ENCODE measurements around the gene ADGRV1.

Gene ADGRV1

DNA sequence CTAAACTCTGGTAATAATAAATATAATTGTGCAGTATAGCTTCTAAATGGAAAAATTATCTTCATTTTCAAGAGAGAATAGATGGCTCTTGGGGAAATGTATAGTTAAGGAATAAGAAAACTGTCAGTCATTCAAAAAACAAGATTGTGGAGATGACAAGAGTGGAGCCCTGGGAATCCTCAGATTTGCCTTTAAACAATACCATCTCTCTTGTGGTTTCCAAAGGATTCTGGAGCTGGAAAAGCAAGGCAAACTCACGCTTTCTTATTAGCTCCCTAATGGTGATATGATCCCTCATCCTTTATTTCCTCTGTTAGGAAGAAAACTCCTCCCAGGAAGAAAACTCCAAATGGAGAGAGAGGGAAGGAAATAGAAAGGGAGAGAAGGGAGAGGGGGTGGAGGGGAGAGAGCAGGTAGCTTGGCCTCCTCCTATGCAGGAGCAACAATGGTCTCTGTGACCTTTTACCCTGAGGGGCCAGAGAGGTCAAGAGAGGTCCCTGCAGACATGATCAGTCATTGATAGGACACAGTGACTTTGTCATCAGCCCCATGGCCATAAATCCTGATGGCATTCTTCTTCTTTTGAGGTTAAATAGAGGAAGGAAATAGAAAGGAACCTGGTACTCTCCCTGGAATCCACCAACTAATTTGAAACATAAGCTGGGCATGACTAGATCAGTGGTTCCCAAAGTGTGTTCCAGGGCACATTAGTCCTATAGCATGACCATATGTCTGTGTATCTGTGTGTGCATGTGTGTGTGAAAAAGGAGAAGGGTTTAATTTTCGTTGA is 512.4 kb downstream of the ADGRV1 start:
- peaks cover 0 to 9% of the 10 kb centered on the region in 2 experiments; a peak in 1 of 3 replicates for H3K36me3 ChIP-seq (ENCODE audit: control insufficient read depth in 2 of 2, insufficient read depth in 1 of 2, low read length in 2 of 2)
- H3K4me1 ChIP-seq (ENCODE audit: control insufficient read depth, insufficient read depth, low read length), result no peaks in the 10 kb centered on the region
- no peaks in the 10 kb centered on the region for H3K9me3 ChIP-seq (ENCODE audit: control insufficient read depth, insufficient read depth, low read depth, low read length)
- ChIA-PET CTCF (interaction anchor here (0.6 kb wide), 1 partner anchor 17 kb away, joined by 3 read pairs; no protein-coding TSS in a partner anchor), POLR2A (no interaction called here)
- H3K4me3 ChIP-seq (ENCODE audit: low read depth, low read length), result no peak overlapping the region
- TF ChIP-seq ZNF350 (tag by site-specific recombination; IDR thresholded peaks at IDR 0.05) (no peak), ZNF48 (tag by site-specific recombination; IDR thresholded peaks at IDR 0.05) (no peak), ZNF239 (tag by site-specific recombination; IDR thresholded peaks at IDR 0.05) (no peak), ZNF621 (tag by site-specific recombination; IDR thresholded peaks at IDR 0.05) (no peak), GLIS1 (tag by site-specific recombination; IDR thresholded peaks at IDR 0.05) (no peak), EGR2 (tag by site-specific recombination; IDR thresholded peaks at IDR 0.05; ENCODE audit: low read depth) (no peak), ZNF341 (tag by site-specific recombination; IDR thresholded peaks at IDR 0.05; ENCODE audit: low read depth) (no peak), ZNF274 (IDR thresholded peaks at IDR 0.05; ENCODE audit: low read length) (no peak), ZNF274 (tag by site-specific recombination; IDR thresholded peaks at IDR 0.05; ENCODE audit: borderline replicate concordance) (no peak), ZNF623 (tag by site-specific recombination; IDR thresholded peaks at IDR 0.05) (no peak)
- TF ChIP-seq, protein P1, sequence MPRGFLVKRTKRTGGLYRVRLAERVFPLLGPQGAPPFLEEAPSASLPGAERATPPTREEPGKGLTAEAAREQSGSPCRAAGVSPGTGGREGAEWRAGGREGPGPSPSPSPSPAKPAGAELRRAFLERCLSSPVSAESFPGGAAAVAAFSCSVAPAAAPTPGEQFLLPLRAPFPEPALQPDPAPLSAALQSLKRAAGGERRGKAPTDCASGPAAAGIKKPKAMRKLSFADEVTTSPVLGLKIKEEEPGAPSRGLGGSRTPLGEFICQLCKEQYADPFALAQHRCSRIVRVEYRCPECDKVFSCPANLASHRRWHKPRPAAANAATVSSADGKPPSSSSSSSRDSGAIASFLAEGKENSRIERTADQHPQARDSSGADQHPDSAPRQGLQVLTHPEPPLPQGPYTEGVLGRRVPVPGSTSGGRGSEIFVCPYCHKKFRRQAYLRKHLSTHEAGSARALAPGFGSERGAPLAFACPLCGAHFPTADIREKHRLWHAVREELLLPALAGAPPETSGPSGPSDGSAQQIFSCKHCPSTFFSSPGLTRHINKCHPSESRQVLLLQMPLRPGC (tag by site-specific recombination; IDR thresholded peaks at IDR 0.05), result no peak
- TF ChIP-seq, protein P2, sequence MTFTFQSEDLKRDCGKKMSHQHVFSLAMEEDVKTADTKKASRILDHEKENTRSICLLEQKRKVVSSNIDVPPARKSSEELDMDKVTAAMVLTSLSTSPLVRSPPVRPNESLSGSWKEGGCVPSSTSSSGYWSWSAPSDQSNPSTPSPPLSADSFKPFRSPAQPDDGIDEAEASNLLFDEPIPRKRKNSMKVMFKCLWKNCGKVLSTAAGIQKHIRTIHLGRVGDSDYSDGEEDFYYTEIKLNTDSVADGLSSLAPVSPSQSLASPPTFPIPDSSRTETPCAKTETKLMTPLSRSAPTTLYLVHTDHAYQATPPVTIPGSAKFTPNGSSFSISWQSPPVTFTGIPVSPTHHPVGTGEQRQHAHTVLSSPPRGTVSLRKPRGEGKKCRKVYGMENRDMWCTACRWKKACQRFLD (tag by site-specific recombination; IDR thresholded peaks at IDR 0.05), result no peak
- TF ChIP-seq, protein P3, sequence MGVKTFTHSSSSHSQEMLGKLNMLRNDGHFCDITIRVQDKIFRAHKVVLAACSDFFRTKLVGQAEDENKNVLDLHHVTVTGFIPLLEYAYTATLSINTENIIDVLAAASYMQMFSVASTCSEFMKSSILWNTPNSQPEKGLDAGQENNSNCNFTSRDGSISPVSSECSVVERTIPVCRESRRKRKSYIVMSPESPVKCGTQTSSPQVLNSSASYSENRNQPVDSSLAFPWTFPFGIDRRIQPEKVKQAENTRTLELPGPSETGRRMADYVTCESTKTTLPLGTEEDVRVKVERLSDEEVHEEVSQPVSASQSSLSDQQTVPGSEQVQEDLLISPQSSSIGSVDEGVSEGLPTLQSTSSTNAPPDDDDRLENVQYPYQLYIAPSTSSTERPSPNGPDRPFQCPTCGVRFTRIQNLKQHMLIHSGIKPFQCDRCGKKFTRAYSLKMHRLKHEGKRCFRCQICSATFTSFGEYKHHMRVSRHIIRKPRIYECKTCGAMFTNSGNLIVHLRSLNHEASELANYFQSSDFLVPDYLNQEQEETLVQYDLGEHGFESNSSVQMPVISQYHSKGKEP (tag by site-specific recombination; IDR thresholded peaks at IDR 0.05), result no peak
- no peak overlapping the region for H3K27ac ChIP-seq (ENCODE audit: extremely low read depth, low read depth, low read length)

DNA sequence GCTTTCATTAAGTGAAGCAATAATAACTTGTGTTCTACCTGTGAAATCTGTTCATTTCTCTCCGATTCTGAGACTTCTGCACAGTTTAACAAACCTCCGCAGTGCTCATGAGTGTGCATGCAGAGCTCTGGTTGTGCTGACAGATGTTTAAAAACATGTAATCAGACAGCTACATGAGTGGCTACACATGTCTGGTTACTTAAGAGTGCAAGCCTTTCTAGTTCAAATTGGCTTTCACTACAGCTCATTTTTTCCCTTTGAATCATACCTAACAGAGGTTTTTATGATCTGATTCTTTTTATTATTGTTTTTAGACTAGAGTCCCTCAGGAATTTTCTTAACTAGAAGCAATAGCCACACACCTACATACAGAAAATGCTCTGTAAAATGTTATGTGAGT is 514.3 kb downstream of the ADGRV1 start:
- Histone ChIP-seq H3K4me3 (ENCODE audit: low read depth, low read length) (no peak overlapping the region), H3K27ac (ENCODE audit: extremely low read depth, low read depth, low read length) (no peak overlapping the region), H3K4me1 (ENCODE audit: control insufficient read depth, insufficient read depth, low read length) (no peaks in the 10 kb centered on the region), H3K9me3 (ENCODE audit: control insufficient read depth, insufficient read depth, low read depth, low read length) (no peaks in the 10 kb centered on the region), H3K36me3 (ENCODE audit: control insufficient read depth in 2 of 2, insufficient read depth in 1 of 2, low read length in 2 of 2) (peaks cover 0 to 9% of the 10 kb centered on the region in 2 experiments; a peak in 1 of 3 replicates)
- TF ChIP-seq ZNF211 (tag by site-specific recombination; IDR thresholded peaks at IDR 0.05; ENCODE audit: low read depth) (no peak), ZNF133 (tag by site-specific recombination; IDR thresholded peaks at IDR 0.05) (no peak), WT1 (tag by site-specific recombination; IDR thresholded peaks at IDR 0.05) (no peak), ZNF404 (tag by site-specific recombination; IDR thresholded peaks at IDR 0.05) (no peak), ZNF624 (tag by site-specific recombination; IDR thresholded peaks at IDR 0.05) (no peak), ZNF571 (tag by site-specific recombination; IDR thresholded peaks at IDR 0.05) (no peak)
- TF ChIP-seq, protein P4, sequence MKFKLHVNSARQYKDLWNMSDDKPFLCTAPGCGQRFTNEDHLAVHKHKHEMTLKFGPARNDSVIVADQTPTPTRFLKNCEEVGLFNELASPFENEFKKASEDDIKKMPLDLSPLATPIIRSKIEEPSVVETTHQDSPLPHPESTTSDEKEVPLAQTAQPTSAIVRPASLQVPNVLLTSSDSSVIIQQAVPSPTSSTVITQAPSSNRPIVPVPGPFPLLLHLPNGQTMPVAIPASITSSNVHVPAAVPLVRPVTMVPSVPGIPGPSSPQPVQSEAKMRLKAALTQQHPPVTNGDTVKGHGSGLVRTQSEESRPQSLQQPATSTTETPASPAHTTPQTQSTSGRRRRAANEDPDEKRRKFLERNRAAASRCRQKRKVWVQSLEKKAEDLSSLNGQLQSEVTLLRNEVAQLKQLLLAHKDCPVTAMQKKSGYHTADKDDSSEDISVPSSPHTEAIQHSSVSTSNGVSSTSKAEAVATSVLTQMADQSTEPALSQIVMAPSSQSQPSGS (tag by site-specific recombination; IDR thresholded peaks at IDR 0.05; ENCODE audit: low read depth), result no peak
- TF ChIP-seq, protein P5, sequence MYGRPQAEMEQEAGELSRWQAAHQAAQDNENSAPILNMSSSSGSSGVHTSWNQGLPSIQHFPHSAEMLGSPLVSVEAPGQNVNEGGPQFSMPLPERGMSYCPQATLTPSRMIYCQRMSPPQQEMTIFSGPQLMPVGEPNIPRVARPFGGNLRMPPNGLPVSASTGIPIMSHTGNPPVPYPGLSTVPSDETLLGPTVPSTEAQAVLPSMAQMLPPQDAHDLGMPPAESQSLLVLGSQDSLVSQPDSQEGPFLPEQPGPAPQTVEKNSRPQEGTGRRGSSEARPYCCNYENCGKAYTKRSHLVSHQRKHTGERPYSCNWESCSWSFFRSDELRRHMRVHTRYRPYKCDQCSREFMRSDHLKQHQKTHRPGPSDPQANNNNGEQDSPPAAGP (tag by site-specific recombination; IDR thresholded peaks at IDR 0.05), result no peak
- TF ChIP-seq, protein P6, sequence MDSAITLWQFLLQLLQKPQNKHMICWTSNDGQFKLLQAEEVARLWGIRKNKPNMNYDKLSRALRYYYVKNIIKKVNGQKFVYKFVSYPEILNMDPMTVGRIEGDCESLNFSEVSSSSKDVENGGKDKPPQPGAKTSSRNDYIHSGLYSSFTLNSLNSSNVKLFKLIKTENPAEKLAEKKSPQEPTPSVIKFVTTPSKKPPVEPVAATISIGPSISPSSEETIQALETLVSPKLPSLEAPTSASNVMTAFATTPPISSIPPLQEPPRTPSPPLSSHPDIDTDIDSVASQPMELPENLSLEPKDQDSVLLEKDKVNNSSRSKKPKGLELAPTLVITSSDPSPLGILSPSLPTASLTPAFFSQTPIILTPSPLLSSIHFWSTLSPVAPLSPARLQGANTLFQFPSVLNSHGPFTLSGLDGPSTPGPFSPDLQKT (IDR thresholded peaks at IDR 0.05; ENCODE audit: borderline replicate concordance, low read depth, low read length), result no peak
- TF ChIP-seq, protein P7, sequence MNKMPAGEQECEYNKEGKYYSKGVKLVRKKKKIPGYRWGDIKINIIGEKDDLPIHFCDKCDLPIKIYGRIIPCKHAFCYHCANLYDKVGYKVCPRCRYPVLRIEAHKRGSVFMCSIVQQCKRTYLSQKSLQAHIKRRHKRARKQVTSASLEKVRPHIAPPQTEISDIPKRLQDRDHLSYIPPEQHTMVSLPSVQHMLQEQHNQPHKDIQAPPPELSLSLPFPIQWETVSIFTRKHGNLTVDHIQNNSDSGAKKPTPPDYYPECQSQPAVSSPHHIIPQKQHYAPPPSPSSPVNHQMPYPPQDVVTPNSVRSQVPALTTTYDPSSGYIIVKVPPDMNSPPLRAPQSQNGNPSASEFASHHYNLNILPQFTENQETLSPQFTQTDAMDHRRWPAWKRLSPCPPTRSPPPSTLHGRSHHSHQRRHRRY (tag by site-specific recombination; IDR thresholded peaks at IDR 0.05), result no peak
- POLR2A ChIA-PET, result no interaction called here
- CTCF ChIA-PET, result interaction anchor here (0.6 to 1.8 kb wide), 4 partner anchors 22 to 347 kb away, joined by 3 to 6 read pairs (median 4); no protein-coding TSS in a partner anchor
